NCI-H2107 treated with DMSO at 0.1 percent for 48 hours (cell line): ENCODE data around the gene GRID2.

Experiments
- DNase-seq: peaks from one replicate; lab custom pipeline; 2025; ENCODE audit not compliant: unreplicated experiment; lab: John Stamatoyannopoulos, UW

The GRID2 gene

GRCh38 chr4:93775551-93775950, 1471.8 kb downstream of the GRID2 start:
- DNase-seq, result no peak

GRCh38 chr4:93776386-93777080, 1472.8 kb downstream of the GRID2 start:
- no peak for DNase-seq

GRCh38 chr4:93777081-93777460, 1473.3 kb downstream of the GRID2 start:
- DNase-seq, result no peak

- no peak for DNase-seq
Observed at GRCh38 chr4:93779228-93779627, 1475.5 kb downstream of the GRID2 start.

- DNase-seq, result no peak
Observed at GRCh38 chr4:93780080-93780479, 1476.3 kb downstream of the GRID2 start.

- no peak for DNase-seq
Observed at GRCh38 chr4:93781198-93781597, 1477.4 kb downstream of the GRID2 start.

- DNase-seq, result no peak
Observed at GRCh38 chr4:93786149-93786548, 1482.4 kb downstream of the GRID2 start.

GRCh38 chr4:93788712-93789111, 1484.9 kb downstream of the GRID2 start:
- no peak for DNase-seq

- peak; percentile 10 for DNase-seq
Observed at GRCh38 chr4:93791570-93792195, 1487.9 kb downstream of the GRID2 start.

- DNase-seq, result no peak
Observed at GRCh38 chr4:93802045-93802444, 1498.3 kb downstream of the GRID2 start.

GRCh38 chr4:93809773-93810172, 1506.0 kb downstream of the GRID2 start:
- no peak for DNase-seq

GRCh38 chr4:93810340-93810992, 1506.7 kb downstream of the GRID2 start:
- no peak for DNase-seq

GRCh38 chr4:93813092-93813491, 1509.3 kb downstream of the GRID2 start:
- DNase-seq, result no peak

GRCh38 chr4:93814141-93814540, 1510.4 kb downstream of the GRID2 start:
- DNase-seq, result no peak

GRCh38 chr4:93814722-93815121, 1511.0 kb downstream of the GRID2 start:
- no peak for DNase-seq
